Measurements from ENCODE around the gene ZNF581.

Gene ZNF581

GRCh38 chr19:55694656-55695491 lies 51.4 kb downstream of the ZNF581 start:
- no peak for DNase-seq (ENCODE audit: low read depth)

All from HS-5 (cell line).